ES-I3 (cell line): ENCODE results near the gene GSTM4.
"Not testable (repeated sequence)": the region's sequence is repeated elsewhere in the genome, so short reads cannot be mapped to it uniquely, and the experiment has no call there.

ENCODE experiments used
- H3K36me3 ChIP-seq: 2 replicates; pipeline ENCODE4 v1.6.1; 2013; ENCODE audit warnings: mild to moderate bottlenecking, low read length, control low read depth, moderate library complexity; ENCODE audit not compliant: insufficient read depth
- H3K4me1 ChIP-seq: 2 replicates; pipeline ENCODE4 v1.6.1; 2013; ENCODE audit warnings: mild to moderate bottlenecking, control low read depth, low read length; ENCODE audit not compliant: insufficient read depth
- H3K9ac ChIP-seq: 2 replicates; pipeline ENCODE4 v1.6.1; 2013; ENCODE audit warnings: low read depth, mild to moderate bottlenecking, low read length, moderate library complexity
- H3K9me3 ChIP-seq: 2 replicates; pipeline ENCODE4 v1.6.1; 2013; ENCODE audit warnings: mild to moderate bottlenecking, low read length, moderate library complexity; ENCODE audit not compliant: control insufficient read depth, insufficient read depth

Gene GSTM4

DNA sequence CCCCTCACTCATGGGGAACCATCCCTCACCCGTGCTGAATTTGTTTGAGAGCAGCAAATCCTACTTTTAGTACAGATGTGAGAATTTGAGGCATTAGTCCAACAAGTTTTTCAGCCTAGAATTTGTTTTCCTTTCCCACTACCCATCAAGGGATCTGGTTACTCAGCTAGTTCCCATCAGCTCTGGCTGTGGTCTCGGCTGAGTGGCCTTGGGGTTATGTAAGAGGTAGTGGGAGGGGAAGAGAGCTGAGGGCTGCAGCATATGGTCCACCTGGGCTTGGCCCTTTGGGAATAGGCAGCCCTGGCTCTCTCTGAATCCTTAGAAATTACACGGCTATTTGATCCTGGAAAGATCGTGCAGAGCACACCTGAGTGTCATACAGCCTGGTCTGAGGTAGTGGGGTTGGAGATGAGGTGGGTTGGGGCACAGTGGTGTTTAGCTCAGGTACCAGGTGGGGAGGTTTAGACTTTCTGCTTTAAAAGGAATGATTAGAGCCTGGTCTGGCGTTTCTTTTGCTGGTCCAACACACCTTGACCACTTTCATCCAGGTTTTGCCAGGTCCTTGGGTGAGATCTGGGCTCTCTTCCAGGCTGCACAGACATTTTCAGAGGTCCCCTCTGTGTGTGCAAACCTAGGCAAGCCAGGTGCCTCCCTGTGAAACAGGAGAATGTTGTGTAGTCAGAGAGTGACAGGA is 4.2 kb downstream of the GSTM4 start:
- Histone ChIP-seq H3K4me1 (no peaks in the 10 kb centered on the region), H3K9me3 (no peaks in the 10 kb centered on the region), H3K9ac (no peak overlapping the region), H3K36me3 (no peaks in the 10 kb centered on the region; the same call in 1 of the 2 replicates)

DNA sequence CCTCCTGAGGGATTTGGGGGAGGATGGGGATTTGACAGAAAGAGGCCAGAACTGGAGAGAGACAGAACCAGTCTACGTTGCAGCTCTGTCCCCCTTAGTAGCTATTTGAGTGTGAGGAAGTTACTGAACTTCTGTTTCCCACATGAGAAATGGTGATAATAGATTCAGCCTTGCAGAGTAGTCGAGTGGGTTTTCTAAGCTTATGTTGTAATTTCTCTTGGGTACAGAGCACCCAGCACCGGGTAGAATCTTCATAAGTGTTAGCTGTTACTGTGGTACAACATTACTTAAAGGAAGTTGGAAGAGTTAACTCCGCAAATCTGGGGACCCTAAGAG is 4.8 kb downstream of the GSTM4 start:
- H3K36me3 ChIP-seq, H3K4me1 ChIP-seq, H3K9me3 ChIP-seq, H3K9ac ChIP-seq: not testable (repeated sequence)

- Histone ChIP-seq H3K36me3 (no peaks in the 10 kb centered on the region; the same call in 1 of the 2 replicates), H3K4me1 (no peaks in the 10 kb centered on the region), H3K9me3 (no peaks in the 10 kb centered on the region), H3K9ac (no peak overlapping the region)
These were observed 5.5 kb downstream of the GSTM4 start for GRCh38 chr1:109661391-109661790.

- Histone ChIP-seq H3K9me3 (no peaks in the 10 kb centered on the region), H3K36me3 (no peaks in the 10 kb centered on the region; the same call in 1 of the 2 replicates), H3K9ac (no peak overlapping the region), H3K4me1 (no peaks in the 10 kb centered on the region)
These were observed 8.8 kb downstream of the GSTM4 start for GRCh38 chr1:109664671-109665070.

GRCh38 chr1:109667452-109668122 is 11.7 kb downstream of the GSTM4 start, which contains the start of gene GSTM2:
GSTM2 (plus strand) TSS chr1:109668057; CDS start chr1:109668116, 59 bp downstream.
- Histone ChIP-seq H3K4me1 (no peaks in the 10 kb centered on the region), H3K36me3 (no peaks in the 10 kb centered on the region), H3K9me3 (no peaks in the 10 kb centered on the region), H3K9ac (peak within 1 kb of the TSS; percentile 47; the same call in 1 of the 2 replicates)

- Histone ChIP-seq H3K36me3 (no peaks in the 10 kb centered on the region), H3K4me1 (no peaks in the 10 kb centered on the region), H3K9ac (peak overlapping the region; percentile 47; the same call in 1 of the 2 replicates), H3K9me3 (no peaks in the 10 kb centered on the region)
These were observed 12.3 kb downstream of the GSTM4 start for GRCh38 chr1:109668123-109668775.

GRCh38 chr1:109669246-109669948 is 13.5 kb downstream of the GSTM4 start:
- H3K36me3 ChIP-seq: no peaks in the 10 kb centered on the region
- no peaks in the 10 kb centered on the region for H3K9me3 ChIP-seq
- no peak overlapping the region for H3K9ac ChIP-seq
- no peaks in the 10 kb centered on the region for H3K4me1 ChIP-seq

- not testable (repeated sequence) for H3K9ac ChIP-seq, H3K4me1 ChIP-seq, H3K36me3 ChIP-seq, H3K9me3 ChIP-seq
These were observed 14.0 kb downstream of the GSTM4 start for GRCh38 chr1:109669949-109670302.

DNA sequence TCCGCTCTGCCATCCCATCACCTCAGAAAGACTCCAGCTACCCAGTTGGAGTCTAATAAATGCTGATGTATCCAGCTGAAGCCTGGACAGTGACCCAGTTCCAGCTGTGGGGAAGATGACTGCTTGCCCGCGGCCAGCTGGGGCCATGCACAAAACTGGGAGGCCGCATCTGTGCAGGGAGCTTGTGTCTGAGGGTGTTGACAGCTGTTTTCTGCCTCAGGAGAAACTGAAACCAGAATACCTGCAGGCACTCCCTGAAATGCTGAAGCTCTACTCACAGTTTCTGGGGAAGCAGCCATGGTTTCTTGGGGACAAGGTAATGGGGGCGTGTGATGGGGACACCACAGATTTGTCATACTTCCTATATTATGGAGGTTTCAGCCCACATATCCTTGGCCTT is 15.2 kb downstream of the GSTM4 start:
- H3K4me1 ChIP-seq: no peaks in the 10 kb centered on the region
- H3K9me3 ChIP-seq: no peaks in the 10 kb centered on the region
- no peaks in the 10 kb centered on the region for H3K36me3 ChIP-seq
- H3K9ac ChIP-seq: no peak overlapping the region

GRCh38 chr1:109673861-109674260 is 18.0 kb downstream of the GSTM4 start:
- H3K9ac ChIP-seq, H3K36me3 ChIP-seq, H3K9me3 ChIP-seq, H3K4me1 ChIP-seq: not testable (repeated sequence)

DNA sequence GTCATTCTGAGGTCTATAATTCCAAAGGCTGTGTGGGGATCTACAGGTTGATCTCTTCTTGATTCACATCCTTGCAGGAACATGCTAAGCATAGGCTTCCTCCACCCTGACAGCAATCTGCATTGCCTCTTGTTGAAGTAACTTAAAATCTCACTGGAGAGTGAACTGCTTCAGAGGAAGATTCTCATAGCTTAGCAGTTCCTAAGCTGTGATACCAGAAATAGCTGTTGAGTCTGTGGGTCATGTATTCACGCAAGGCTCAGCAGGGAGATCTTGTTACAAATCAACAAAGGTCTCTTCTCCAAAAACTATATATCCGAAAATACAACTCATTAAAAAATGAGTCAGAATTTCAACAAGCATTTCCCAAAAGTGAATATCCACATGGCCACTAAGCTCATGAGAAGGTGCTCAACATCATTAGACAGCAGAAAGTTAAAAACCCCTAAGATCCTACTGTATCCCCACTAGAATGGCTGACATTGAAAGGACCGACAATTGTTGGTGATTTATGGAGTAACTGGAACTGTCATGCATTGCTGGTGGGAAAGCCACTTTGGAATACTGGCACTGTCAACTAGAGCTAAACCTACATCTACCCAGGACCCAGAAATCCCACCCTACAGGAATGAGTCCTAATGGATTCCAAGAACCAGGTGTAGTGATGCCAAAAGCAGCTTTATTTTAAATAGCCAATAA is 20.9 kb downstream of the GSTM4 start:
- not testable (repeated sequence) for H3K9ac ChIP-seq, H3K9me3 ChIP-seq, H3K4me1 ChIP-seq, H3K36me3 ChIP-seq

GRCh38 chr1:109677459-109677858 is 21.6 kb downstream of the GSTM4 start:
- Histone ChIP-seq H3K36me3 (no peaks in the 10 kb centered on the region), H3K9me3 (no peaks in the 10 kb centered on the region), H3K9ac (no peak overlapping the region), H3K4me1 (no peaks in the 10 kb centered on the region)

DNA sequence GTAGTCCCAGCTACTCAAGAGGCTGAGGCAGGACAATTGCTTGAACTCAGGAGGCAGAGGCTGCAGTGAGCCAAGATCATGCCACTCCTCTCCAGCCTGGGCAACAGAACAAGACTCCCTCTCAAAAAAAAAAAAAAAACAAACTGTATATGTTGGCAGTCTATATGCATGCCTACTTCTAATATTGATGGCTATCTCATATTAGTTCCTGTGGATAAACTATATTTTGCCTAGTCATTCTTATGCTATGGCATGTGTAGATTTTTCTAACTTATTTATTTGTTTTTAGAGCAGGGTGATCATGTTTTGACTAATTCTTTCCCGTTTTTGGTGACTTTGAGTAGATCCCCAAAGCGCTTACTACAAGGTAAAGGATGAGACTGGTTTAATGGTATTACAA is 22.7 kb downstream of the GSTM4 start:
- H3K4me1 ChIP-seq, H3K9me3 ChIP-seq, H3K36me3 ChIP-seq, H3K9ac ChIP-seq: not testable (repeated sequence)

GRCh38 chr1:109684777-109685176 is 28.9 kb downstream of the GSTM4 start:
- H3K9ac ChIP-seq, H3K4me1 ChIP-seq, H3K36me3 ChIP-seq, H3K9me3 ChIP-seq: not testable (repeated sequence)
